Duodenal mucosa (tissue), 2 donors: Measurements from ENCODE around the gene CPED1.

Source experiments
- H3K27ac ChIP-seq: one replicate; pipeline ENCODE4 v1.7.0; 2013; ENCODE audit warnings: low read depth, low read length
- H3K27me3 ChIP-seq, 2 donors: one replicate each; pipeline ENCODE4 v1.7.0; 2013; ENCODE audit warnings: low read length in 2 of 2, control low read depth in 1 of 2; ENCODE audit not compliant: insufficient read depth in 2 of 2, control insufficient read depth in 1 of 2
- H3K36me3 ChIP-seq, 2 donors: one replicate each; pipeline ENCODE4 v1.7.0; 2013; ENCODE audit warnings: low read length in 2 of 2, control low read depth in 1 of 2; ENCODE audit not compliant: insufficient read depth in 2 of 2, control insufficient read depth in 1 of 2
- H3K4me1 ChIP-seq, 2 donors: one replicate each; pipeline ENCODE4 v1.7.0; 2013; ENCODE audit warnings: low read length in 2 of 2, control low read depth in 1 of 2; ENCODE audit not compliant: insufficient read depth in 2 of 2, control insufficient read depth in 1 of 2
- H3K4me3 ChIP-seq, 2 donors: one replicate each; pipeline ENCODE4 v1.7.0; 2013; ENCODE audit warnings: low read length in 2 of 2, low read depth in 1 of 2
- H3K9ac ChIP-seq, 2 donors: one replicate each; pipeline ENCODE4 v1.7.0; 2013; ENCODE audit warnings: low read length in 2 of 2, low read depth in 1 of 2
- H3K9me3 ChIP-seq, 2 donors: one replicate each; pipeline ENCODE4 v1.7.0; 2013; ENCODE audit warnings: low read length in 2 of 2, control low read depth in 1 of 2; ENCODE audit not compliant: control insufficient read depth in 1 of 2

CPED1 gene

DNA sequence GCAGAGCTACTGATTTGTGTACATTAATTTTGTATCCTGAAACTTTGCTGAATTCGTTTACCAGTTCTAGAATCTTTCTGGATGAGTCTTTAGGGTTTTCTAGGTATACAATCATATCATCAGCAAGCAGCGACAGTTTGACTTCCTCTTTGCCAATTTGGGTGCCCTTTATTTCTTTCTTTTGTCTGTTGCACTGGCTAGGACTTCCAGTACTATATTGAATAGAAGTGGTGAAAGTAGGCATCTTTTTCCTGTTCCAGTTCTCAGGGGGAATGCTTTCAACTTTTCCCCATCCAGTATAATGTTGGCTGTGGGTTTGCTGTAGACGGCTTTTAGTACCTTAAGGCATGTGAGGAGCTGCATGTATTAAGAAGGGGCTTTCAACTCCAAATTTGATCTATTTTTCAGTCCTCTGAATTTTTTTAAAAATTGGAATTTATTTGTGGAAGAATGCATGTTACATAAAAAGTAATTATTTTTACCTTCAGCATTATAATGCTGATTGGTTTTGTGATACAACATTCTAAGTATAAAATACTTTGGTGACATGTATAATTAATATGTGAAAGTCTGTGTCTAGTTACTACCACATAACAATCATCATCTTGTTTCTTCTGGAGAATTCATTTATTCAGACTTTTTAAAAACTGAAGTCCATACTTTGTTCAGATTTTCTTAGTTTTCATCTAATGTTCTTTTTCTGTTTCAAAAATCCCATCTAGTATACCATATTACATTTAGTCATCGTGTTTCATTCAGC is 49.6 kb downstream of the CPED1 start:
- H3K4me1 ChIP-seq, result no peaks in the 10 kb centered on the region
- no peaks in the 10 kb centered on the region for H3K36me3 ChIP-seq
- H3K27me3 ChIP-seq, result no peaks in the 10 kb centered on the region
- no peak overlapping the region for H3K9ac ChIP-seq
- no peak overlapping the region for H3K27ac ChIP-seq
- H3K9me3 ChIP-seq, result no peaks in the 10 kb centered on the region
- no peak overlapping the region for H3K4me3 ChIP-seq

DNA sequence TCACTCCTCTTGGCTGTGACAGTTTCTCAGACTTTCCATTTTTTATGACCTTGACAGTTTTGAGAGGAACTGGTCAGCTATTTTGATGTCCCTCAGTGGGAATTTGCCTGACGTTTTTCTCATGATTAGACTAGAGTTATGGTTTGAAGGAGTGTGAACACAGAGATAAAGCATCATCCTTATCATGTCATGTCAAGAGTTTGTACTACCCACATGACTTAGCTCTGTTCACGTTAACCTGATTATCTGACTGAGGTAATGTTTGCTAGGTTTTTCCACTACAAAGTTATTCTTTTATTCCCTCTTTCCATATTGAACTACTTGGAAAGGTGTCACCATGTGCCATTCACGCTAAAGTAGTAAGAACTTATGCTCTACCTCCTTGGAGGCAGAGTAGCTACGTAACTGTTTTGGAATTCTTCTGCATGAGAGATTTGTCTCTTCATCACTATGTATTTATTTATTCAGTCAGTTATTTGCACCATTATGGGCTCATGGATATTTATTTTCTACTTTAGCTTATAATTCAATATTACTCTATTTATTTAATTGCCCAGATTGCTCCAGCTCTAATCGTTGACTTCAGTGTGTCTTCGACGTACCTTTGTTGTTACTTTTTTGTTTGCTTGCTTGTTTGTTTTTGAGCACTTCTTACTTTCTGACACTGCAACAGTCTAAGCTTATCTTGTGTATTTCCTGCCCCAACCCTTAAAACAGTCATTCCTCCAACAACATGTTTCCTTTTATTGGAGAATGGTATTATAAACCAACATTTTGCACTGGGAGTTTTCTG is 50.4 kb downstream of the CPED1 start:
- Histone ChIP-seq H3K9me3 (no peaks in the 10 kb centered on the region), H3K4me3 (no peak overlapping the region), H3K4me1 (no peaks in the 10 kb centered on the region), H3K9ac (no peak overlapping the region), H3K27ac (no peak overlapping the region), H3K36me3 (no peaks in the 10 kb centered on the region), H3K27me3 (no peaks in the 10 kb centered on the region)

DNA sequence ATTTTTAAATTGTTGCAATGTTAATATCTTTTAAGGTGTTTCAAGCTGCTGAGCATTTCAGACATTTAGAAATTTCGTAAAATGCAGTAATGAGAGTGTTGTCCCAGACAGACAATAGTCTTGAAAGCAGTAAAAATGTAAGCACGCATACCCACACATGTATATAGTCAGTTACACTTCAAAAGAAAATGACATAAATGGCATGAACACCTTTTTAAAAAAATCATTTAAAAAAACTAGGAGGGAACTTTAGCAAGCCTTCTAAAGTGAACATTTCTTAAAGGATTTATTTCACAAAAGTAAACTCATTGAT is 51.0 kb downstream of the CPED1 start:
- H3K27me3 ChIP-seq, result no peaks in the 10 kb centered on the region
- H3K36me3 ChIP-seq, result no peaks in the 10 kb centered on the region
- H3K27ac ChIP-seq, result no peak overlapping the region
- H3K9ac ChIP-seq, result no peak overlapping the region
- no peak overlapping the region for H3K4me3 ChIP-seq
- no peaks in the 10 kb centered on the region for H3K9me3 ChIP-seq
- H3K4me1 ChIP-seq, result no peaks in the 10 kb centered on the region

DNA sequence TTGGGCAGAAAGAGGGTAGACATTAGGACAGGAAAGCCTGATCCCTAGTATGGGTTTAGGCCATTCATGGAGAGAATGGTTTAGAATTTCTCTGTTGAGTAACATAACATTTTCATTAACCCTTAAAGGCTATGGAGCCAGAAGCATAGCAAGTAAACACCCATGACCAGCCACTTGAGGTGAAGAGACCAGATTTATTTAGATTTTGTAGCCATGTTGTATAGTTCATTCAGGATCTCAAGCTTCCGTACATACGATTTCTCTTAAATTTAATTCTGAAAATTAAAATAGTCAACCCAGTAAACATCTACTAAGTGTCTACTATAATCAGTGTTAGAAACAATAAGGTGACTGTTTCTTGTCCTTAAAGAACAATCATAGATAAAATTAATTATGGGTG is 51.5 kb downstream of the CPED1 start:
- Histone ChIP-seq H3K27me3 (no peaks in the 10 kb centered on the region), H3K36me3 (no peaks in the 10 kb centered on the region), H3K9me3 (no peaks in the 10 kb centered on the region), H3K27ac (no peak overlapping the region), H3K9ac (no peak overlapping the region), H3K4me3 (no peak overlapping the region), H3K4me1 (no peaks in the 10 kb centered on the region)

DNA sequence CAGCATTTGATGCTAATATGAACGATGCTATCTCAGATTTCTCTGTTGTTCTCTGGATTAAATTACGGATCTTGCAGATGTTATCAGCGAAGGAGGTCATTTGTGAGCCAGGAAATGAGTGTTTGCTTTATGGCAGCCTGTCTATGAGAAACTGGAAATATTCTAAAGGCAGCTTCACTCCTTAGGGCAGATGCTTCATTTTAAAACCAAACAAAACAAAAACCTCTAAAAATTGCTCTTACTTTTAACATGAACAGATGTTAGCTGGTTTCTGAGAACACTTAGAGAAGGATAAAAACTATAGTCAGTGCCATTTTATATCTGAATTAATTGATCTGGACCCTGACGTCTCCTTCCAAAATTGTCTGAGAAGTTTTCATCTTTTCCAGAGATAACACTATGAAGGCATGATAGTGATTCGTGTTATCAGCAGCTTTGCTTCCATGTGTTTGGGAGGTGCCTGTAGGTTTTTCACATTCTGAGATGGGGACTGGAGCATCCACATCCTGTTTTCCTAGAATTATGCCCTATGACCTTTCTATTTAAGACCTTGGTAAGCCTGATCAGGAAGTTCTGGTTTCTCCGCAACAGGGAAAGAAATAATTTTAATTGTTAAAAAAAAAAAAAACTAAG is 53.1 kb downstream of the CPED1 start:
- no peak overlapping the region for H3K9ac ChIP-seq
- no peaks in the 10 kb centered on the region for H3K4me1 ChIP-seq
- H3K4me3 ChIP-seq, result no peak overlapping the region
- no peak overlapping the region for H3K27ac ChIP-seq
- H3K9me3 ChIP-seq, result no peaks in the 10 kb centered on the region
- no peaks in the 10 kb centered on the region for H3K27me3 ChIP-seq
- no peaks in the 10 kb centered on the region for H3K36me3 ChIP-seq

DNA sequence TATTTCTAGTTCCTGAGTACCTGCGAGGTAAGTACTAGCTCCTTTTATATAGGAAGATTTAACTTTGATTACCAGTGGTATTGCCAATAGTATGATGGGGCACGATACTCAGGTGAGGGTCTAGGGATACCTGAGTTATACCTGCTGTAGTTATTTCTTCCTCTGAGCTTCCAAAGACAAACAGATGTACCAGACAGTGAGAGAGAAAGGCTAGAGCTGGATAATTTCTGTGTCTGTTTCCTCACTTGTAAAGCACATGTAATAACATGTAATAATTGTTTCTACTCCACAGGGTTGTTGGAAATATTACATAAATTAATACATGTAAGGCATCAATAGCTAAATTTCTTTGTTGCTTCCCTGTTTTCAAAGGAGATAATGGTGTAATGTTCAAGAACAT is 53.7 kb downstream of the CPED1 start:
- H3K4me1 ChIP-seq, result no peaks in the 10 kb centered on the region
- no peak overlapping the region for H3K27ac ChIP-seq
- H3K36me3 ChIP-seq, result no peaks in the 10 kb centered on the region
- H3K9me3 ChIP-seq, result no peaks in the 10 kb centered on the region
- H3K9ac ChIP-seq, result no peak overlapping the region
- H3K4me3 ChIP-seq, result no peak overlapping the region
- H3K27me3 ChIP-seq, result no peaks in the 10 kb centered on the region

DNA sequence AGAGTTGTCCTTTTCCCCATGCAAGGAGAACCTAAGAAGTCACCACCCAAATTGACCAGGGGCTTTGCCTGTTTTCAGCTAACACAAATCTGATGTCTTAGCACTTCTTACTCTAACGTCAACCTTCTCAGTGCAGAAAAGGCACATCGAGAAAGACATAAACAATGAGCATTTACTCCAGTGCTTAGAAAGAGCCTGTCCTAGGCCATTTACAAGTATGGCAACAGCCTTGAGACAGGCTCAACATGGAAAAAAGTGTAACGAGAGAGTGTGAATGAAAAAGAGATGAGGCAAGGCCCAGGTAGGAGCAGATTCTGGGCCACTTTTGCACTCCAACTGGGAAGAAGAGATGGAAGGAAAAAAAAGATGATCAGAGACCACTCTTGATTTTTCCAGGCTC is 54.4 kb downstream of the CPED1 start:
- Histone ChIP-seq H3K4me3 (no peak overlapping the region), H3K9ac (no peak overlapping the region), H3K27me3 (no peaks in the 10 kb centered on the region), H3K9me3 (no peaks in the 10 kb centered on the region), H3K4me1 (no peaks in the 10 kb centered on the region), H3K27ac (no peak overlapping the region), H3K36me3 (no peaks in the 10 kb centered on the region)

DNA sequence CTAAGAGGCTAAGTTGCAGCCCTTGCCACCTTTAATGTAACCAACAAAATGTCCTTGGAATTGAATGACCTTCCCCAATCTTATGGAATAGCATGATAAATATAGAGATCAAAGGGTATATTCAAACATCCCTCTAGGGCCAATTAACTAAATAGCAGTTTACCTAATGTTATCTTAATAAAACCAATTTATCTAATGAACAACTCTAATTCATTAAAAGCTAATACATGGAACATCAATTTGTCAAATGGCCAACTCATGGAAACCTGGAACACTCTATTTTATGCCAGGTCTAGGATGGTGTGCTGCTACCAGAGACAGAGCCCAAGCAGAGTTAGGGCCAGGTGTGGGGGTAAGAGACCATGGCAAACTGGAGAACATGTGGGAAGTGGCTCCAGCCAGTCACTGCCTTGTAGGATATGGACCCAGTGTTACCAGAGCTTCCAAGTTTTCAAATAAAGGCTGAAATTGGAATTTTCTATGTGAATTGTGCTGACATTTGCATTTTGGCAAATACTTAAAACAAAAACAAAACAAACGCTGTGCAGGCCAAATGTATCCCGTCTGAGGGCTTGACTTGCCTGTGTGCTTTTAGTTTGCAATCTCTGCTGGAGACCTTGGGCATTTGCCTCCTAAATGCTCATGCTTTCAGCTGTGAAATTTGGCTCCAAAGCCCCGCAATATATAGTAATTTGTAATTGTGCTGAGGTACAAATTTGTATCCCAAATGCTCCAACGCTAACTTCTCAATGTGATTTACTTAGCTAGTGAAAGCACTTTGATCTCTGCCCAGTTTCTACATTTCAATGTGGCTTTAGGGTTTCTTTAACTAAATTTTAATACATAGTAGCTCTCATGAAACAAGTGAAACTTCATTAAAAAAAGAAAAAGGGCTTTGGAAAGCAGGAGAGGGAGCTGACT is 55.1 kb downstream of the CPED1 start:
- H3K36me3 ChIP-seq, result no peaks in the 10 kb centered on the region
- H3K4me1 ChIP-seq, result no peaks in the 10 kb centered on the region
- no peak overlapping the region for H3K27ac ChIP-seq
- H3K9ac ChIP-seq, result no peak overlapping the region
- no peak overlapping the region for H3K4me3 ChIP-seq
- no peaks in the 10 kb centered on the region for H3K9me3 ChIP-seq
- no peaks in the 10 kb centered on the region for H3K27me3 ChIP-seq

DNA sequence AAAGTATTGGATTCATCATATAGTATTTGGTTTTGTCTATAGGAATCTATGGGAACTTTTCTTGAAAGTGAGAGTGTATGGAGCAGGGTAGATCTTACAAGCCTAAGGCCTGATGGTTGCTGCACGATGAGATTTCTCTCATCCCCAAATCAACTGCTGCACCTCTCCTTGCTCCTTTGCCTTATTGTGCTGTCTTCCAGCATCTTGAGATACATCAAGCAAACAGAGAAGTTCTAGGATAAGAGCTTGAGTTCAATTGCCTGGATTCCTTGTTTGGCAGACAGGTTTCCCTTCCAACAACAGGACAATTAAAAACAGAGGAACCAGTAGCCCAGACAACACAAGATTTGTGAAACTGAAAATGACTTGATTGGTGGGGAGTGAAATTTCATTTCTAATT is 56.6 kb downstream of the CPED1 start:
- H3K4me1 ChIP-seq, result no peaks in the 10 kb centered on the region
- no peak overlapping the region for H3K27ac ChIP-seq
- no peaks in the 10 kb centered on the region for H3K36me3 ChIP-seq
- no peaks in the 10 kb centered on the region for H3K27me3 ChIP-seq
- no peak overlapping the region for H3K4me3 ChIP-seq
- H3K9me3 ChIP-seq, result no peaks in the 10 kb centered on the region
- H3K9ac ChIP-seq, result no peak overlapping the region
